Astrocyte (in vitro differentiated cells and primary cell): ENCODE data around the gene VSTM1. TPM values are rescaled to one million over a fixed set of nuclear protein-coding genes. Genes with fewer than 3 reads are reported as not detected.
A peak's percentile ranks its signal among the peaks of the same experiment; 100 is the strongest.

Experiments used
- DNase-seq: peaks from one replicate; pipeline ENCODE4 v3.0.0-alpha.2; 2010; ENCODE audit warnings: low read depth
- FAIRE-seq: peaks from 2 replicates; lab custom pipeline; 2011; peaks lifted over from hg19 to GRCh38; lab: Jason Lieb, UNC
- H2AFZ ChIP-seq: 2 replicates; pipeline ENCODE4 v1.6.0; 2012; ENCODE audit warnings: low read depth, low read length, inconsistent platforms
- H3K27ac ChIP-seq: 2 replicates; pipeline ENCODE4 v1.5.1; 2011; ENCODE audit warnings: low read depth, low read length, inconsistent platforms
- H3K27me3 ChIP-seq: 2 replicates; pipeline ENCODE4 v1.6.0; 2011; ENCODE audit warnings: low read length, inconsistent platforms; ENCODE audit not compliant: insufficient read depth
- H3K36me3 ChIP-seq: 2 replicates; pipeline ENCODE4 v1.5.1; 2011; ENCODE audit warnings: low read length, inconsistent platforms; ENCODE audit not compliant: insufficient read depth
- H3K4me1 ChIP-seq: 2 replicates; pipeline ENCODE4 v1.5.1; 2011; ENCODE audit warnings: low read length, inconsistent platforms; ENCODE audit not compliant: insufficient read depth
- H3K4me2 ChIP-seq: 2 replicates; pipeline ENCODE4 v1.6.0; 2012; ENCODE audit warnings: low read length, inconsistent platforms
- H3K4me3 ChIP-seq: 2 replicates; pipeline ENCODE4 v1.5.1; 2011; ENCODE audit warnings: low read depth, mild to moderate bottlenecking, low read length, inconsistent platforms; ENCODE audit not compliant: insufficient read depth
- H3K79me2 ChIP-seq: 2 replicates; pipeline ENCODE4 v1.6.0; 2012; ENCODE audit warnings: mild to moderate bottlenecking, low read length, inconsistent platforms; ENCODE audit not compliant: insufficient read depth
- H3K9ac ChIP-seq: 2 replicates; pipeline ENCODE4 v1.6.0; 2012; ENCODE audit warnings: mild to moderate bottlenecking, low read length, inconsistent platforms
- H3K9me3 ChIP-seq: 2 replicates; pipeline ENCODE4 v1.5.1; 2012; ENCODE audit warnings: low read depth, mild to moderate bottlenecking, low read length, inconsistent platforms; ENCODE audit not compliant: insufficient read depth
- H4K20me1 ChIP-seq: 2 replicates; pipeline ENCODE4 v1.6.0; 2012; ENCODE audit warnings: low read length, inconsistent platforms; ENCODE audit not compliant: insufficient read depth
- H3K27ac Mint-ChIP-seq: one replicate; pipeline ENCODE4 v1.8.0; 2021; ENCODE audit warnings: mild to moderate bottlenecking, mixed read lengths; ENCODE audit not compliant: unreplicated experiment
- H3K27me3 Mint-ChIP-seq: one replicate; pipeline ENCODE4 v1.8.0; 2021; ENCODE audit warnings: low read depth, mixed read lengths; ENCODE audit not compliant: unreplicated experiment
- H3K36me3 Mint-ChIP-seq: one replicate; pipeline ENCODE4 v1.8.0; 2021; ENCODE audit warnings: low read depth, mixed read lengths; ENCODE audit not compliant: unreplicated experiment
- H3K4me1 Mint-ChIP-seq: one replicate; pipeline ENCODE4 v1.8.0; 2021; ENCODE audit warnings: low read depth, mixed read lengths; ENCODE audit not compliant: unreplicated experiment
- H3K4me3 Mint-ChIP-seq: one replicate; pipeline ENCODE4 v1.8.0; 2021; ENCODE audit warnings: mild to moderate bottlenecking, moderate library complexity, mixed read lengths; ENCODE audit not compliant: unreplicated experiment
- H3K9me3 Mint-ChIP-seq: one replicate; pipeline ENCODE4 v1.8.0; 2021; ENCODE audit warnings: mild to moderate bottlenecking, mixed read lengths; ENCODE audit not compliant: unreplicated experiment
- CTCF ChIP-seq: IDR thresholded peaks from 2 replicates; pipeline ENCODE4 v1.5.1; 2011; ENCODE audit warnings: low read depth, mild to moderate bottlenecking, inconsistent platforms, low read length, moderate library complexity; ENCODE audit not compliant: insufficient read depth
- EZH2 ChIP-seq: IDR thresholded peaks from 2 replicates; pipeline ENCODE4 v1.6.1; 2012; ENCODE audit warnings: mild to moderate bottlenecking, low read length, inconsistent platforms; ENCODE audit not compliant: insufficient read depth
- total RNA-seq: library from RNA; stranded (reverse); gene quantifications from 2 replicates; pipeline ENCODE4 v1.2.1, GENCODE V29; 2021

The VSTM1 gene
- total RNA-seq, 1 donor from 2014 or later, result 0.68 TPM

DNA sequence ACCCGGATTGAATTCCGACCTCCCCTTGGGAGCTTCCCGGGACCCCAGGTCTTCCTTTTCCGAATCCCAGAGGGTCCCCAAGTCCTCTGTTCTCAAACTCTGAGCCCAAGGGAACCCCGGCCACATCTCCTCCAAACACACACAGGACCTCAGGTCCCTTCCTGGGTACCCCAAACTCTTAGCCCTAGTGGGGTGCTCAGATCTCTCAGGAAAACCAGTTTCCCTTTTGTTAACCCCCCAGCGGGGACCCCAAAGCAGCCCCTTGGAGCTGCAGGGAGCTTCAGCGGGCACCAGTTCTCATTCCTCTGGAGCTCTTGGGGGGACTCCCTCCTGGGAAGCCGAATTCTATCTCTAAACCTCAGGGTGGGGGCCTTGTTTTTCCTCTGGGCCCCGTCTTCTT, 71.5 kb downstream of the VSTM1 start:
- Histone ChIP-seq H3K4me1 (no peaks in the 10 kb centered on the region), H3K36me3 (no peaks in the 10 kb centered on the region), H3K9me3 (no peaks in the 10 kb centered on the region), H3K4me3 (no peak overlapping the region), H3K79me2 (no peaks in the 10 kb centered on the region), H4K20me1 (no peaks in the 10 kb centered on the region), H3K27me3 (peaks cover 18% of the 10 kb centered on the region), H3K27ac (no peak overlapping the region), H2AFZ (no peak overlapping the region), H3K9ac (no peak overlapping the region), H3K4me2 (no peak overlapping the region)
- Mint-ChIP-seq H3K27me3 (peaks cover 47% of the 10 kb centered on the region), H3K4me1 (peaks cover 3% of the 10 kb centered on the region), H3K27ac (no peak overlapping the region), H3K9me3 (peaks cover 3% of the 10 kb centered on the region), H3K4me3 (peak overlapping the region; percentile 69), H3K36me3 (no peaks in the 10 kb centered on the region)
- no peak for DNase-seq
- TF ChIP-seq CTCF (no peak), EZH2 (no peak)
- FAIRE-seq, result no peak

GRCh38 chr19:53991224-53992113, 72.2 kb downstream of the VSTM1 start, which contains the start of gene CACNG6:
TSS of gene CACNG6 (plus strand) at chr19:53991637. CDS start at chr19:53992878, 1,241 bp downstream.
- no peaks in the 10 kb centered on the region for H3K36me3 Mint-ChIP-seq
- H3K4me1 ChIP-seq, result no peaks in the 10 kb centered on the region
- H3K79me2 ChIP-seq, result no peaks in the 10 kb centered on the region
- H3K36me3 ChIP-seq, result no peaks in the 10 kb centered on the region
- H4K20me1 ChIP-seq, result no peaks in the 10 kb centered on the region
- peak within 1 kb of the TSS; percentile 41 for H2AFZ ChIP-seq
- no peak within 1 kb of the TSS for H3K4me3 ChIP-seq
- H3K27ac Mint-ChIP-seq, result no peak within 1 kb of the TSS
- H3K4me3 Mint-ChIP-seq, result peak within 1 kb of the TSS; percentile 69
- no peak within 1 kb of the TSS for H3K27ac ChIP-seq
- H3K9me3 Mint-ChIP-seq, result peaks cover 3% of the 10 kb centered on the region
- no peak within 1 kb of the TSS for H3K9ac ChIP-seq
- H3K9me3 ChIP-seq, result no peaks in the 10 kb centered on the region
- H3K27me3 Mint-ChIP-seq, result peaks cover 44% of the 10 kb centered on the region
- H3K4me1 Mint-ChIP-seq, result peaks cover 3% of the 10 kb centered on the region
- peak within 1 kb of the TSS; percentile 74 for H3K4me2 ChIP-seq
- DNase-seq, result no peak
- FAIRE-seq, result no peak
- peaks cover 18% of the 10 kb centered on the region for H3K27me3 ChIP-seq
- TF ChIP-seq EZH2 (no peak), CTCF (no peak)

Other genes starting within 250 kb of the VSTM1 start
- gene NLRP12, start 239.6 kb downstream of the VSTM1 start, total RNA-seq, result not detected in 2 replicates
- 221 and 246 TPM in 2 replicates for gene MYADM, start 196.0 kb downstream of the VSTM1 start, total RNA-seq
- 0.29 and 0.41 TPM in 2 replicates for gene PRKCG, start 181.7 kb downstream of the VSTM1 start, total RNA-seq
- 3.5 and 4.4 TPM in 2 replicates for gene CACNG7, start 154.6 kb downstream of the VSTM1 start, total RNA-seq
- gene CACNG8, start 101.0 kb downstream of the VSTM1 start, total RNA-seq, result 3.2 TPM in 2 replicates
- gene CACNG6, start 72.3 kb downstream of the VSTM1 start, total RNA-seq, result 0.20 TPM in 1 of 2 replicates, not detected in the other
- not detected in 2 replicates for gene TARM1, start 17.5 kb upstream of the VSTM1 start, total RNA-seq
- gene OSCAR, start 36.9 kb upstream of the VSTM1 start, total RNA-seq, result 0.20 and 0.22 TPM in 2 replicates
- gene NDUFA3, start 39.0 kb upstream of the VSTM1 start, total RNA-seq, result 98.0 and 99.2 TPM in 2 replicates
- 21.6 and 25.2 TPM in 2 replicates for gene TFPT, start 51.8 kb upstream of the VSTM1 start, total RNA-seq
- gene PRPF31, start 51.9 kb upstream of the VSTM1 start, total RNA-seq, result 62.3 and 67.2 TPM in 2 replicates
- gene CNOT3, start 73.9 kb upstream of the VSTM1 start, total RNA-seq, result 39.2 and 47.1 TPM in 2 replicates
- 4.1 and 4.8 TPM in 2 replicates for gene LENG1, start 95.8 kb upstream of the VSTM1 start, total RNA-seq
- 0.94 and 1.9 TPM in 2 replicates for gene TMC4, start 109.3 kb upstream of the VSTM1 start, total RNA-seq
- 145 and 162 TPM in 2 replicates for gene MBOAT7, start 125.7 kb upstream of the VSTM1 start, total RNA-seq
- gene TSEN34, start 127.4 kb upstream of the VSTM1 start, total RNA-seq, result 50.1 and 52.6 TPM in 2 replicates
- 685 and 779 TPM in 2 replicates for gene RPS9, start 137.0 kb upstream of the VSTM1 start, total RNA-seq
- gene LILRB3, start 159.1 kb upstream of the VSTM1 start, total RNA-seq, result not detected in 2 replicates
- gene LILRA6, start 178.9 kb upstream of the VSTM1 start, total RNA-seq, result not detected in 2 replicates
- not detected in 2 replicates for gene LILRB5, start 193.4 kb upstream of the VSTM1 start, total RNA-seq
- not detected in 2 replicates for gene LILRB2, start 217.2 kb upstream of the VSTM1 start, total RNA-seq
- not detected in 2 replicates for gene LILRA5, start 249.3 kb upstream of the VSTM1 start, total RNA-seq